ENCODE data around the gene AHRR. TPM values are rescaled to one million over a fixed set of nuclear protein-coding genes. Genes with fewer than 3 reads are reported as not detected.
A peak's percentile ranks its signal among the peaks of the same experiment; 100 is the strongest.

The AHRR gene
- total and polyA plus RNA-seq, 2 of the 4 experiments (the other 2 are of a cell fraction) = 15.6 to 37.1 TPM

GRCh38 chr5:320524-321229, 837 bp upstream of the AHRR start:
- H3K56ac ChIP-seq (ENCODE audit: extremely low read depth, insufficient read depth, low read length) = peak overlapping the region; percentile 38
- dilution Hi-C loops (cut with HindIII; ENCODE audit: low sequenced_read_pairs, unreplicated experiment) = no loop called here
- peak overlapping the region; percentile 93; the same call in 2 of the 3 replicates for H2BK15ac ChIP-seq (ENCODE audit: low read depth, low read length)
- H3K4ac ChIP-seq (ENCODE audit: low read depth, low read length) = peak overlapping the region; percentile 97
- peaks cover 10 to 62% of the 10 kb centered on the region in 2 experiments; a peak in 3 of 4 replicates for H3K79me1 ChIP-seq (ENCODE audit: low read depth in 1 of 2, low read length in 2 of 2)
- intact Hi-C loops (cut with micrococcal nuclease) = no loop called here
- peak overlapping the region; percentile 74 for H3K18ac ChIP-seq (ENCODE audit: low read depth, low read length)
- H4K5ac ChIP-seq (ENCODE audit: low read depth, low read length) = peak overlapping the region; percentile 79
- in situ Hi-C loops (cut with MboI; ENCODE audit: low sequenced_read_pairs) = no loop called here
- 20% methylated on average over 36 of the region's 65 CpGs; no CpG with 5 or more reads in 1 of the 2 experiments for WGBS, 2 experiments (ENCODE audit: extremely low coverage in 2 of 2, insufficient read length in 1 of 2)
- H3K9me1 ChIP-seq (ENCODE audit: insufficient read depth, low read length) = no peaks in the 10 kb centered on the region; the same call in 1 of the 2 replicates
- H3K4me1 ChIP-seq (ENCODE audit: control insufficient read depth, insufficient read depth, low read length) = peaks cover 21% of the 10 kb centered on the region
- peak overlapping the region; percentile 91 for H2BK5ac ChIP-seq (ENCODE audit: low read depth, low read length, poor library complexity, severe bottlenecking)
- peak overlapping the region; percentile 92 to 93; a peak in 3 of 4 replicates for H4K8ac ChIP-seq (ENCODE audit: low read depth in 2 of 2, low read length in 2 of 2)
- no peak for DNase-seq
- H3K27ac ChIP-seq (ENCODE audit: insufficient read depth, low read length) = peak overlapping the region; percentile 88
- no peaks in the 10 kb centered on the region for H3K9me3 ChIP-seq (ENCODE audit: control insufficient read depth, insufficient read depth, low read length)
- peak overlapping the region; percentile 83 for H3K9ac ChIP-seq (ENCODE audit: low read depth, low read length)
- peak overlapping the region; percentile 98 for H3K4me3 ChIP-seq (ENCODE audit: insufficient read depth, low read depth, low read length)
- H3K14ac ChIP-seq (replicated peaks; ENCODE audit: low read depth, low read length) = peak overlapping the region; percentile 83; the same call in 1 of the 2 replicates
- H3K4me2 ChIP-seq (ENCODE audit: low read depth, low read length) = peak overlapping the region; percentile 96
- ChIA-PET CTCF (interaction anchor here (0.5 to 1.5 kb wide), 3 partner anchors 12 to 60 kb away, joined by 3 to 5 read pairs (median 3); no protein-coding TSS in a partner anchor), POLR2A (ENCODE audit: unreplicated experiment) (interaction anchor here (0.6 to 1.4 kb wide), 2 partner anchors 34 to 104 kb away, joined by 3 to 4 read pairs; no protein-coding TSS in a partner anchor)
- H2BK120ac ChIP-seq (ENCODE audit: low read depth, low read length) = peak overlapping the region; percentile 83
- ATAC-seq (ENCODE audit: low read depth) = peak; percentile 0; the same call in 1 of the 2 replicates
- H2AFZ ChIP-seq (replicated peaks; ENCODE audit: low read length, poor library complexity) = peak overlapping the region; percentile 97
- peak overlapping the region; percentile 62; the same call in 1 of the 2 replicates for H2BK20ac ChIP-seq (ENCODE audit: low read depth, low read length)
- no TSS peak for BruUV-seq (replicated peaks)
- peaks cover 24% of the 10 kb centered on the region; the same call in 1 of the 2 replicates for H3K36me3 ChIP-seq (ENCODE audit: control insufficient read depth, insufficient read depth, low read length)
- peak overlapping the region; percentile 95 for H4K91ac ChIP-seq (ENCODE audit: insufficient read depth, low read depth, low read length)
- no peaks in the 10 kb centered on the region for H3K27me3 ChIP-seq (ENCODE audit: control insufficient read depth, insufficient read depth, low read length)
- H2AK5ac ChIP-seq (ENCODE audit: low read depth, low read length) = peak overlapping the region; percentile 58
- H4K20me1 ChIP-seq (ENCODE audit: insufficient read depth, low read length) = peaks cover 35% of the 10 kb centered on the region
- H3K23ac ChIP-seq (ENCODE audit: low read depth, low read length) = peak overlapping the region; percentile 48
- peak overlapping the region; percentile 99 for H2AK9ac ChIP-seq (replicated peaks; ENCODE audit: low read depth, low read length, poor library complexity)
- TF ChIP-seq MAFK (IDR thresholded peaks at IDR 0.05; ENCODE audit: low read depth, low read length) (no peak), CEBPB (IDR thresholded peaks at IDR 0.05; ENCODE audit: low read depth, low read length) (no peak), MAZ (IDR thresholded peaks at IDR 0.05; ENCODE audit: borderline replicate concordance, low read depth, low read length) (no peak), NFE2L2 (IDR thresholded peaks at IDR 0.05; ENCODE audit: low read depth, low read length) (no peak), RCOR1 (IDR thresholded peaks at IDR 0.05; ENCODE audit: insufficient replicate concordance, low read length) (no peak), BHLHE40 (IDR thresholded peaks at IDR 0.05; ENCODE audit: low read depth, low read length) (no peak), USF2 (IDR thresholded peaks at IDR 0.05; ENCODE audit: low read depth, low read length) (no peak), CHD1 (IDR thresholded peaks at IDR 0.05; ENCODE audit: low read depth, low read length) (no peak), ELK1 (IDR thresholded peaks at IDR 0.05; ENCODE audit: borderline replicate concordance, low read depth, low read length) (no peak), RFX5 (IDR thresholded peaks at IDR 0.05; ENCODE audit: low read depth, low read length) (no peak), SMC3 (IDR thresholded peaks at IDR 0.05; ENCODE audit: low read depth, low read length) (no peak), POLR2A (IDR thresholded peaks at IDR 0.05; ENCODE audit: low read depth, low read length) (no peak), RAD21 (IDR thresholded peaks at IDR 0.05; ENCODE audit: low read length) (no peak), CTCF (conservative IDR thresholded peaks at IDR 0.05; ENCODE audit: low read depth, low read length) (no peak)
